Measurements from ENCODE around the gene RNF212.
"Not testable (repeated sequence)": the region's sequence is repeated elsewhere in the genome, so short reads cannot be mapped to it uniquely, and the experiment has no call there.

RNF212 gene, protein sequence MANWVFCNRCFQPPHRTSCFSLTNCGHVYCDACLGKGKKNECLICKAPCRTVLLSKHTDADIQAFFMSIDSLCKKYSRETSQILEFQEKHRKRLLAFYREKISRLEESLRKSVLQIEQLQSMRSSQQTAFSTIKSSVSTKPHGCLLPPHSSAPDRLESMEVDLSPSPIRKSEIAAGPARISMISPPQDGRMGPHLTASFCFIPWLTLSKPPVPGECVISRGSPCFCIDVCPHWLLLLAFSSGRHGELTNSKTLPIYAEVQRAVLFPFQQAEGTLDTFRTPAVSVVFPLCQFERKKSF

DNA sequence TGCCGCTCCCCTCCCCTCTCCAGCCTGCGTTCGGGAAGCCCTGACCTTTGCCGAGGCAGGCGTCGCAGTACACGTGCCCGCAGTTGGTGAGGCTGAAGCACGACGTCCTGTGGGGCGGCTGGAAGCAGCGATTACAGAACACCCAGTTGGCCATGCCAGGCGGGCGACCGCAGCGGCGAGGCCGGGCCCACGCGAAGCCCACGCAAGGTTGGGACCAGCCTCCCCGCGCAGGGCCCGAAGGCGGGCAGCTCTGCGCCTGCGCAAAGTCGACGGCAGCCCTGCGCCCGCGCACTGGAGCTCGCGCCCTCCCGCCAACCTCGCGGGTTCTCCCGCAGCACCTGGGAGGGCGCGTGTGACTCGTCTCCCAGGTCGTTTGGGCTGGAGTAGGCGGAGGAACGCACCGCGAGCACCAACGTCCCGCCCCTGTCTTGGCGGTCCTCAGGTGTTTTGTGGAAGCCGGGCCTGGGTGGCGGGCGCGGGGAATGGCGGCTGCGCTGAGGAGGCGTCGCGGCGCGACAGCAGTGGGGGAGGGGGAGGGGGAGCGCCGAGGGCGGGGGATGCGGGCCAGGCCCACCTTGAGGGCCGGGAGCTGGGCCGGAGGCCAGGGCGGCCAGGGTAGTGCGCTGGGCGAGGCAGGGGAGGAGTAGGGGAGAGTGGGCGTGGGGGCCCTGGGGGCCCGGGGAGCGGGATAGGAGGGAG lies at the start of gene RNF212:
Gene RNF212 (minus strand): TSS at position 254 of the 699 bp plus-strand sequence. CDS start 100 bp downstream, at position 154.
- DNase-seq, result no peak

DNA sequence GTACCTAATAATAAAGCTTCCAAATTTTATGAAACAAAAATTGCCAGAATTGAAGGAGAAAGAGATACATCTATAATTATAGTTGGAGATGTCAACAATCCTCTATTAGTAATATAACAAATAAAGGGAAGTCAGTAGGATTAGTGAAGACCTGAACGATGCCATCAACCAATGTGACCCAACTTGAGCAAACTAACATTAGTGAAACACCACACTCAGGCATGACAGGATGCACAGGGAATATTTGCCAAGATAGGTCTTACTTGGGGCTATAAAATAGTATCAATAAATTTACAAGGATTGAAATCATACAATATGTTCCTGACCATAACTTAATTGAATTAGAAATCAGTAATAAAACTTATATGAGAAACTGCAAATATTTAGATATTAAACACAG lies 47.0 kb upstream of the RNF212 start:
- DNase-seq, result no peak

DNA sequence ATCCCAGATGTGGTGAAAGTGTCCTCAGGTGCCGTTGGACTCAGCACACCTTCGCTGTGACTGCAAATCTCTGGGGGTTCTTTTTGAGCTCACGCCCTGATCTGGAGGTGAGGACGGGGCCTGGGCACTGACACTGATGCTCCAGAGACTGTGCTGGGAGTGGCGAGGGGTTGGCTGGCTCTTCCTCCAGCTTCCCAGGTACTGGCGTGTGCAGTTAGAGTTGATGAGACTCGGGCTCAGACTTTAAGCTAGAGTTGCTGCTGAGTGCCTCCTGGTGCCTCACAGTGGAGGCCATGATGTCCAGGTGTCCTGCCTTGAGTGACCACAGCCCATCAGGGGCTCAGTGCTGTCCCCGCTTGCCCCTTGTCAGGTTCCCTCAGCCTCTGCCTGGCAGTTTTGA lies 42.7 kb upstream of the RNF212 start:
- no peak for DNase-seq

DNA sequence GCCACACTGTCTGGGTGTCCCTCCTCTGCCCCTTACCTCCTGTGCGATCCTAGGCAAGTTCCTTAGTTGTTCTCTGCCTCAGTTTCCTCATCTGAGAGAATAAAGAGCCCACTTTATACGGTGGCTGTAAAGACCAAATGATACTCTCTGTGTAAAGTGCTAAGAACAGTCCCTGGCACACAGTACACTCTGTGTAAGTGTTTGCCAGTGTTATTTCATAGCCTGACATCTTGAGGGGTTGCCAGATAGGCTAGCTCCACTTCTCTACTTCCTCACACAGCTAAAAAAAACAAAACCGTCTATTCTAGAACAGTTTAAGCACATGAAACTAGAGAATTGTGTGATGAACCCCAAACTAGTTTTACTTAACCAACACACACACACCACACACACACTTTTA lies 42.0 kb upstream of the RNF212 start:
- no peak for DNase-seq

DNA sequence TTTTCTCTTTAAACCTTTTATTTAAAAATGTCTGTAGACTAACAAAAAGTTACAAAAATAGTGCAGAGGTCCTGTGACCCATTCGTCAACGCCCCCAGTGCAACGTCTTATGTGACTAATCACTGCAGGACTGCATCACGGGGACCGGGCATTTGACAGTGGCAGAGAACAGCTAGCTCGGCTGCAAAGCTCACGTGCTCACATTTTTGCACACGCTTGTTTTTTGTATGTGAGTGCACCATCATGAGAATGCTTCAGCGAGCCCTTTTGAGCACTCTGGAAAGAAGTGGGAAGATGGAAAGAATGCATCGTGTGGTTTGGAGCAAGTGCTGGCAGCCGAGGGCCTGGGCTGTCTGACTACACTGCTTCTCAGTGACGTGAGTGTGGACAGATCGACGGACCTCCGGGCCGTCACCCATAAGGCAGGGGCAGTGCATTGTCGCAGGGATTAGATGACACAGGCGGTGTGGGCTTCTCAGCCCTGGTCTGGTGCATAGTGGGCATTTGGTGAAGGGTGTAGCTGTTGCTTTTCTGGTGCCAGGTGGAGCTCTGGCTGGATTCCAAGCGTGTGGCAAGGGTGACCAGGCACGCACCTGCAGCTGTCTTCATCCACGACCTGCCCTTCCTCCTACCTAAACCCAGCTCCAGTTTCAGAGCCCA lies 41.3 kb upstream of the RNF212 start:
- DNase-seq, result no peak

DNA sequence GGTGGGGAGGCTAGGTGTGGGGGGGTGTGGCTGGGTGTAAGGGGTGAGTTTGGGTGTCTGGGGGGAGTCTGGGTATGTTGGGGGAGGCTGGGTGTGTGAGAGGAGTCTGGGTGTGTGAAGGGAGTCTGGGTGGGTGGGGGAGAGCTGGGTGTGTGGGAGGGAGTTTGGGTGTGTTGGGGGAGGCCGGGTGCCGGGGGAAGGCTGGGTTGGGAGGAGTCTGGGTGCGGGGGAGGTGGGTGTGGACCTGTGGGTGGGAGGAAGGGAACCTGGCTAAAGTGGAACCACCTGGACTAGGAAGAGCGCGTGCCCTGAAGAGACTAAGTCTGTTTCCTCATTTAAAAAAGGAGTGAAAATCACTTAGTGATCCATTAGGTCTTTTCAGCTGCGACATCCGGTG lies 40.8 kb upstream of the RNF212 start:
- DNase-seq, result no peak

DNA sequence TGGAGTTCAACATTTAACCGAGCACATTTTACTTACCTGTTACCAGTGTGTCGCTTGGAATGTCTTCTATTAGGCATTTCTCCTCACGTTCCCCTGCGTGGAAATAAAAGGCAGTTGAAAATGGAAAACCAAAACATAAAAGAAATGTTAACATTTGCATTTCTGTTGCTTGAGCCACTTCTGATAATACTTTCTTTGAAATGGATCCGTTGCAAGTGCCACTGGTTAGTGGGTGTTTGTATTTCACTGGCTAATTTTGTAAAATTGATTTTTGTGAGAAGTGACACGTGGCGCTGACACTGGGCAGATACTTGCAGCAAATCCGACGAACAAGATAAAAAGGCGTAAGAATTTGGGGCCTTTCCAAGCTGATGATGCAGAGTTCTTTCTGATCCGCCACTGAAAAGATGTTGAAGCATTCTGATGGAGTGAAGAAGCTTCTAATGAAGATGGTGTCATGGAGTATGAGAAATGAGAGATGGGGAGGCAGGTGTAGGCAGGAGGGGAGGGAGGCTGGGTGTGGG lies 40.3 kb upstream of the RNF212 start:
- no peak for DNase-seq

DNA sequence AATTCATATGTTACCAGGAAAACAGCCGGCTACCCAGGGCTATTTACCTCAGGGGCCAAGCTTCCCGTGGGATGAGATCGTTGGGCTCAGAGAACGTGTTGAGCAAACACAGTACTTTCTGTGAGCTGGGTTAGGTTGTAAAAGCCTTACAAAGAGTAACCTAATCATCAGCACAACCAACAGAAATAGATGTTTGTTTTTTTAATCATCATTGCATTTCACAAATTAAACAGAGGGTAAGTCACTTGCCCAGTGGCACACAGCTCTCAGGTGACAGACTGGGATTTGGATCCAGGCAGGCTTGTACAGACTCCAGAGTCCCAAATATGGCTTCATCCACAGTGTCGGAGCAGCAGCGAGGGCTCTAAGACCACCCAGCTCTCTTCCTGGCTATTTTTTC lies 38.9 kb upstream of the RNF212 start:
- no peak for DNase-seq

DNA sequence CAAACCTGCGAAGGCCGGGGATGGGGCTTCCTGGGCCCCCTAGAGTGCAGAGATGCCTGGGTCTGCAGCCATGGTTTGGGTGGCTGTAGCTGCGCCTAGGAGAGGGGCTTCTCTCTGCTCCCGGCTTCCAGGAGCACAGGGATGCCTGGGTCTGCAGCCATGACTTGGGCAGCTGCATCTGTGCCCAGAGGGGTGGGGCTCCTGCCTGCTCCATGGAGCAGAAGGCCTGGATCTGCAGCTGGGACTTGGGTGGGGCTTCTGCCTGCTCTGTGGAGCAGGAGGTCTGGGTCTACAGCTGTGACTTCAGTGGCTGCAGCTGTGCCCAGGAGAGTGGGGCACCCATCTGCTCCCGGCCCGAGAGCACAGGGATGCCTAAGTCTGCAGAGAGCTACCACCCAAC lies 38.2 kb upstream of the RNF212 start:
- DNase-seq, result no peak

DNA sequence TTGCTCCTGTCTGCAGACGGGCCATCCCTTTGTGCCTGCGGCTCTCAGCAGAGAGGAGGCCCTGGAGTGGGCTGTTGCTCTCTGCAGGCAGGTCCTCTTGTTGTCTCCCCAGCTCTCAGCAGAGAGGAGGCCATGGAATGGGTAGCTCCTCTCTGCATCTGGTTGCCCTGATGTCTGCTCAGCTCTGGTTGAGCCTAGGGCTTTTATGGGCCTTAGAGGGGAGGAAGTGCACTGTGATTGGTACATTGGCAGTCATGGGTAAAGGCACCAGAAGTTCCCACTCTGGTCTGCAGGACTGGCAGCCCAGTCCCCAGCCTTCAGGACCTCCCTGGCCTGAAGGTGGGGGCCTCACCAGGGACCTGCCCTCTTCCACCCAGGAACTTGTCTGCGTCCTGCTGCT lies 37.5 kb upstream of the RNF212 start:
- DNase-seq, result no peak

DNA sequence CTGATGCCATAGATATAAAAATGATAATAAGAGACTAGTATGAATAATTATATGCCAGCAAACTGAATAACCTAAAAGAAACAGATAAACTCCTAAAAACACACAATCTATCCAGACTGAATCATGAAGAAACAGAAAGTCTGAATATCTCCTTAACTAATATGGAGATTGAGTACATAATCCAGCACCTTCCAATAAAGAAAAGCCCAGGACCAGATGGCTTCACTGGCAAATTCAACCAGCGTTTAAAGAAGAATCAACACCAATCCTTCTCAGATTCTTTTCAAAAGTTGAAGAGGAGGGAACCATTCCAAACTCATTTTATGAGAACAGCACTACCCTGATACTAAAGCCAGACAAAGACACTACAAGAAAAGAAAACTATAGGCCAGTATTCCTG lies 26.5 kb upstream of the RNF212 start:
- no peak for DNase-seq

DNA sequence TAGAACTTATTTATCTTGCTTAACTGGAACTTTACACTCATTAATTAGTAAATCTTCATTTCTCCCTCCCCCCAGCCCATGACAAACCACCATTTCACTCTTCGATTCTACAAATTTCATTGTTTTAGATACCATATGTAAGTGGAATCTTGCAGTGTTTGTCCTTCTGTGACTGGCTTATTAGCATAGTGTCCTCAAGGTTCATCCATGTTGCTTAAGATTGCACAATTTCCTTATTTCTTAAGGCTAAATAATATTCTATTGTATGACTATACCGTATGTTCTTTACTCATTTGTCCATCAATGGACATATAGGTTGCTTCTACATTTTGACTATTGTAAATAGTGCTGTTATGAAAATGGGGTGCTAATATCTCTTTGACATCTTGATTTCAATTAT lies 24.5 kb upstream of the RNF212 start:
- DNase-seq, result no peak

DNA sequence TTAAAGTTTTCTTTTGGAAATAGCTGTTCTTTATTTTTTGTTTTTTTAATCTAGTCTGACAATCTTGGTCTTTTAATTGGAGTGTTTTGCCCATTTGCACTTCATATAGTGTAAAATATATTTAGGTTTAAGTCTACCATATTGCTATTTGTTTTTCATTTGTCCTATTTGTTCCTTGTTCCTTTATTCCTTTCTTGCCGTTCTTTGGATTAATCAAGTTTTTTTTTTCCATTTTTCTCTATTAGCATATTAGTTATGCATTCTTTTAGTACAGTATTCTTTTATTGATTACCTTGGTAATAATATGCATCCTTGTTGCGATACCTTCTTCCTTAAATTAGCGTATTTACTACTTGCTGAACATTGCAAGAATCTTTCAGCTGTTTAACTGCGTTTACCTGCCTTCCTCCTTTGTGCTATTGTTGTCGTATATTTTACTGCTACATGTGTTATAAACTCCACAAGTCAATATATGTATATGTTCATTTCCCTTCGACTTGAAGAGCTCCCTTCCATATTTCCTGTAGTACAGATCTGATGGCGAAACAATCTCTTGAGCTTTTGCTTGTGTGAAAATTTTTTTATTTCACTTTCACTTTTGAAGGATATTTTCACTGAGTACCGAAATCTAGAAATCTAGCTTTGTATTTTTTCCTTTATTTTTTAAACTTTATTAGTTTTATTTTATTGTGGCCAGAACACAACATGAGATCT lies 23.9 kb upstream of the RNF212 start:
- DNase-seq, result no peak

DNA sequence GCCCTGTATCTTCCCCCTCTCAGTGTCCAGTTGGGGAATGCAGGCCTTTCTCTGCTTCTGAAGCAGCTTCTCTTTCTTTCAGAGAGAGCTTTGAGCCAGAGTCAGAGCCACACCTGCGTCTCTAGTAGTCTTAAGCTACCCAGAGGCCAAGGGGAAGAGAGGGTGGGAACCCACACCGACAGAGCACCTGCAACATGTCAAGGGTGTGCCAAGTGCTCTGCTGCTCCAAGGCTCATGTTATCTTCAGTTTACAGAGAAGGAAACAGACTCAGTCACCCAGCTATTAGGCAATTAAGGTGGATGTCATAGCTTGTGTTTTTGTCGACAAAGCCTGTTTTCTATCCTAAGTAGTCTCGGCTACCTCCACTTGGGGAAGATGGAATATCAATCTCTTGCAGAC lies 22.7 kb upstream of the RNF212 start:
- DNase-seq, result no peak

DNA sequence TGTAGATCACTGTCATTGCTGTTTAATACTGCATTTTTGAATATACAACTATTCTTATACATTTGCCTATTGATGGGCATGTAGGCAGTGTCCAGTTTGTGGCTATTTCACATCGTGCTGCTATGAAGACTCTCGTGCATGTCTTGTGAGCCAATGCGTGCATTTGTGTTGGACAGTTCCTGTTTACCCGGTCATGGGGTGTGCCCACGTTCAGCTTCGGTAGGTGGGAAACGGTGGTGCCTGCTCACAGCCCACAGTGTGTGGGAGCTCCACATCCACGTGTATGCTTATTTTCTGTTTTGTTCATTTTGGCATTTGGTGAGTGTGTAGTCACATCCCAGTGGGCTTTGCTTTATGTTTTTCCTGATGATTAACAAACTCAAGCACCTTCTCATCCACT lies 19.7 kb upstream of the RNF212 start:
- DNase-seq, result no peak

DNA sequence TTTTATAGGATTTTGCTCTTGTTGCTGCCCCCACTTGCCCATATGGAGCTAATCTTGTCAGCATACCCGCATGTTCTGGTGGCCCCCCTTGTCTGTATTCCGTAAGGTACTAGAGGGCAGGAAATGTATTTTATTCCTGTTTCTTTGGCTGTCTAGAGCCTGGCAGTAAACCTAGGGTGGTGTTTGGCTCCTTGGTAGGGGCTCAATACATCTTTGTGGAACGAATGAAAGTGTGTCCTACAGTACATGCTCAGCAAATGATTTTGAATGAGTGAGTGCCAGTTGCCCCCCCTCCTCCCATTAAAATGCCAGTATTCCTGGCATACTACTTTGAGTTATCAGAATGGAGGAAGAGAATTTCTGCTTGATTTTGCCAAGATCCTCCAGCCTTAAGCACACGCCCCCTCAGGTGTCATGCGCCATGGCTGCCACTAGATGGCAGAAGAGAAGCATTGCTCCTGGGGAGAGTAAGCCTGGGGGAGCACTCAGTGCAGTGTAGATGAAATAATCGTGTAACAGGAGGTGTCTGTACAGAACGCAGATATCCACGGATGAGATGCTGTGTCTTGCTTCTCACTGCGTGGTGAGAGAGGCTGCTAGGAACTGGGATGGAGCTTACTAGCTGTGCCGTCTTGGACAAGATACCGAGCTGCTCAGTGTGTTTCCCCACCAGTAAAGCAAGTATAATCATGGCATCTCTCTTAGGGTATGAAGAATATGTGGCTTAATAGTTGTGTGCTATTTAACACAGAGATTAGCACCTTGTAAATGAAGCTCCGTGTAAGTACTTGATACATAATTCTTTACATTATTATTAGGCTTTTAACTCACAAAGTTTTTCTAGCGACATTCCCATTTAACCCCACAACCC lies 17.2 kb upstream of the RNF212 start:
- peak; percentile 80 for DNase-seq

DNA sequence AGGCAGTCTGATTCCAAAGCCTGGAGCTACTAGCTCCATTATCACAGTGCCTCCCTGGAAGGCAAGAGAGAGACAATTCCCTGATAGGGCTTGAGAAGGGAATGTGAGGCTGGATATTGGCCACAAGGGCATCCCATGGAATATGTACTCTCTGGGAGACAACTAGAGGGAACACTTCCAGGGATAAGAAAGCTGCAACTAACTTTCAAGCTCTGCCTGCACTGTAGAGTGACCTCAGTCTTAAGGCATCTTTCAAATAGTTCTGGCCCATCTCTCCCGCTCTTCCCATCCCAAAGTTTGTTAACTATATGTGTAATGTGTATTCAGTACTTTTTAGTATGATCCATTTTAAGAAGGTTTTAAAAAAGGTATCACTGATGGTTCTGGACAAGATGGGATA lies 13.1 kb upstream of the RNF212 start:
- no peak for DNase-seq

DNA sequence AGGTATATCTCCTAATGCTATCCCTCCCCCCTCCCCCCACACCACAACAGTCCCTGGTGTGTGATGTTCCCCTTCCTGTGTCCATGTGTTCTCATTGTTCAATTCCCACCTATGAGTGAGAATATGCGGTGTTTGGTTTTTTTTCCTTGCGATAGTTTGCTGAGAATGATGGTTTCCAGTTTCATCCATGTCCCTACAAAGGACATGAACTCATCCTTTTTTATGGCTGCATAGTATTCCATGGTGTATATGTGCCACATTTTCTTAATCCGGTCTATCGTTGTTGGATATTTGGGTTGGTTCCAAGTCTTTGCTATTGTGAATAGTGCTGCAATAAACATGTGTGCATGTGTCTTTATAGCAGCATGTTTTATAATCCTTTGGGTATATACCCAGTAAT lies 12.1 kb upstream of the RNF212 start:
- DNase-seq, result not testable (repeated sequence)

DNA sequence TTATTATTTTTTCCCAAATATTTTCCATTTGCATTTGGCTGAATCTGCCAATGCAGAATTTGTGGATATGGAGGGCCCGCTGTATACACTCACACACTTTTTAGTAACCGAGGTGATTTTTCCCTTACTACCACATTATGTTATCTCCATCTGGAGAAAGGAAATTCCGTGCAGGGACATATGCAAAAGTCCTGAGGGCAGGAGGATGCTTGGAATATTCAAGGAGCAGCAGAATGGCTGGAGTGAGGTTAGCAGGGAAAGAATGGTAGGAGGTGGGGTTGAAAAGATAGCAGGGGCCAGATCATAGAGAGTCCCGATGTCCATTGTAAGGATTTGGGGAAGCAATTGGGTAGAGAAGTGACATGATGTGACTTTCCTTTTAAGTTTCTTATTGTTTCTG lies 11.5 kb upstream of the RNF212 start:
- no peak for DNase-seq

DNA sequence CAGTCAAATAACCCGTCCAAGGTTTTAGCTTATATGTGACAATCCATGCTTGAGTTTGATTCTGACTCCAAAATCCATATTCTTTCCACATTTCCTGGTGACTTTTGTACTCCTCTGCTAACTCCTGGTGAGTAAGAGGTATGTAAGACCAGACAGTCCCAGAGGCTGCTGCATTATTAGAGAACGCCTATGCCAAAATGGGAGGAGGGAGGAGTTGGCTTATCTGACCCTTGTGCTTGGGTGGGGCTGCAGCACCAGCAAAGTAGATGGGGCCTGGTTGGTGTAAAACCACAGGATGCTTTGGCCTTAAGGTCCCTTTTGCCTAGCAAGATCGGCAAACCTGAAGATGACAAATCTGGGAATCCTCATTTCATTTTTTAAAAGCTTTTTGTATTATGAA lies 9.1 kb upstream of the RNF212 start:
- no peak for DNase-seq

DNA sequence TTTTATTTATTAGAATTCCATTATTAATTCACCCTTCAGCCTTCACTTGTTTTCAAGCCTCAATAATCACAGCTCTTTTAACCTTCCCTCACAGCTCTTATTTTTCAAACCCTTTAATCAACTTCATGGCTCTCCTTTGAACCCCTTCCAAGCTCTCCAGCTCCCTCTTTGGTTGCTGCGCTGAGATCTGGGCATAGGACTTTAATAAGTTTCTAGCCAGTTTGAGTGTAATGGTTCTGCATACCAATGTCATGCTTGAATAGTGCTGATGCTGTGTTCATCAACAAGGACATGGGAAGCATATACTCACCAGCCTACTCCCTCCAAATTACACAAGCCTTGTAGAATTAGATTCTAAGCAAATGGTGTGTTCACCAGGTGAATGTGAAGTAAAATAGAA lies 3.5 kb upstream of the RNF212 start:
- DNase-seq, result peak; percentile 58

Measured in midbrain (tissue), 1 donor.